ENCODE measurements around the gene MTMR12. TPM values are rescaled to one million over a fixed set of nuclear protein-coding genes. Genes with fewer than 3 reads are reported as not detected.

Gene MTMR12
- total and polyA plus RNA-seq, 7 donors, result 6.5 to 49.9 (median 26.7) TPM

DNA sequence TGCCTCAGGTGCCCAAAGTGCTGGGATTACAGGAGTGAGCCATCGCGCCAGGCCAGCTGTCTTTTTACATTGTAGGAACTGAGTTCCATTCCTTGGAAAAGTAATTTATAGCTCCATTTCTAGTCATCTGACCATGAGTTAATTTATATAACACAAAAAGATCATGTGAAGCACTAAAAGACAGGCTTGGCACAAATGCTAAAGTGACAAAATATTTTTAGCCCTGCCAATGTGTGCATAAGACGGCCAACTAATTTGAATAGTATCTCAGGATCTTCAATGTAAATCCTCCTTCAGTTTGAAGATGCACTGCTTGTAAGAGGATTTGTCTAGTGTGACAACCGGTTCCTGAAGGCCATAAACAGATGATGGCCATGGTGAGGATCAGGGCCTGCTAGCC, 49.1 kb downstream of the MTMR12 start:
- Histone ChIP-seq H3K27me3 (no peaks in the 10 kb centered on the region), H3K27ac (no peak overlapping the region), H3K36me3 (peaks cover 7 to 90% (median 44%) of the 10 kb centered on the region in 4 donors), H3K4me1 (peaks cover 0 to 8% (median 0%) of the 10 kb centered on the region in 4 donors), H3K9me3 (no peaks in the 10 kb centered on the region), H3K4me3 (no peak overlapping the region)
- intact Hi-C loops (cut with DNase I), result no loop called here
- WGBS, 2 donors, result 95 to 98% methylated on average over 4 of the region's 4 CpGs
- no peak for DNase-seq
- TF ChIP-seq EP300 (IDR thresholded peaks at IDR 0.05), result no peak
- no peak for TF ChIP-seq POLR2AphosphoS5 (IDR thresholded peaks at IDR 0.05)
- TF ChIP-seq POLR2A (IDR thresholded peaks at IDR 0.05), result no peak
- TF ChIP-seq CTCF (IDR thresholded peaks at IDR 0.05), result no peak

GRCh38 chr5:32261198-32261597, 51.5 kb downstream of the MTMR12 start:
- 51 to 58% methylated on average over 2 of the region's 2 CpGs for WGBS, 2 donors
- intact Hi-C loops (cut with DNase I), result no loop called here
- H3K27me3 ChIP-seq, result no peaks in the 10 kb centered on the region
- H3K27ac ChIP-seq, result peak overlapping the region in 3 of 4 donors; percentile 28 to 55 (median 39)
- TF ChIP-seq POLR2A (IDR thresholded peaks at IDR 0.05) (no peak), CTCF (IDR thresholded peaks at IDR 0.05) (no peak), POLR2AphosphoS5 (IDR thresholded peaks at IDR 0.05) (no peak), EP300 (IDR thresholded peaks at IDR 0.05) (no peak)
- H3K36me3 ChIP-seq, result peaks cover 7 to 79% (median 39%) of the 10 kb centered on the region in 4 donors
- H3K4me3 ChIP-seq, result no peak overlapping the region
- no peak for DNase-seq
- H3K4me1 ChIP-seq, result peaks cover 0 to 9% (median 0%) of the 10 kb centered on the region in 4 donors
- no peaks in the 10 kb centered on the region for H3K9me3 ChIP-seq

GRCh38 chr5:32259033-32259432, 53.7 kb downstream of the MTMR12 start:
- TF ChIP-seq POLR2A (IDR thresholded peaks at IDR 0.05), result no peak
- no peaks in the 10 kb centered on the region for H3K9me3 ChIP-seq
- H3K36me3 ChIP-seq, result peaks cover 7 to 66% (median 34%) of the 10 kb centered on the region in 4 donors
- H3K4me1 ChIP-seq, result peaks cover 0 to 24% (median 8%) of the 10 kb centered on the region in 4 donors
- 75 to 91% methylated on average over 1 of the region's 1 CpG for WGBS, 2 donors
- peak overlapping the region in 1 of 4 donors; percentile 46 for H3K27ac ChIP-seq
- intact Hi-C loops (cut with DNase I), result loop anchor here (5.0 kb wide), 1 partner anchor 53 kb away; the partner anchor contains the start of gene MTMR12
- no peak overlapping the region for H3K4me3 ChIP-seq
- DNase-seq, result no peak
- H3K27me3 ChIP-seq, result no peaks in the 10 kb centered on the region

GRCh38 chr5:32258424-32258823, 54.3 kb downstream of the MTMR12 start:
- Histone ChIP-seq H3K27me3 (no peaks in the 10 kb centered on the region), H3K27ac (no peak overlapping the region), H3K36me3 (peaks cover 11 to 66% (median 32%) of the 10 kb centered on the region in 4 donors), H3K4me1 (peaks cover 0 to 24% (median 8%) of the 10 kb centered on the region in 4 donors), H3K9me3 (no peaks in the 10 kb centered on the region), H3K4me3 (no peak overlapping the region)
- DNase-seq, result no peak
- intact Hi-C loops (cut with DNase I), result loop anchor here (5.0 kb wide), 1 partner anchor 54 kb away; the partner anchor contains the start of gene MTMR12
- TF ChIP-seq POLR2AphosphoS5 (IDR thresholded peaks at IDR 0.05), result no peak
- no peak for TF ChIP-seq CTCF (IDR thresholded peaks at IDR 0.05)
- TF ChIP-seq POLR2A (IDR thresholded peaks at IDR 0.05), result no peak
- TF ChIP-seq EP300 (IDR thresholded peaks at IDR 0.05), result no peak
- WGBS, 2 donors, result 95 to 96% methylated on average over 3 of the region's 3 CpGs

GRCh38 chr5:32255540-32255900, 57.2 kb downstream of the MTMR12 start:
- H3K27me3 ChIP-seq, result no peaks in the 10 kb centered on the region
- intact Hi-C loops (cut with DNase I), result loop anchor here (5.0 kb wide), 1 partner anchor 57 kb away; the partner anchor contains the start of gene MTMR12
- peaks cover 0 to 24% (median 8%) of the 10 kb centered on the region in 4 donors for H3K4me1 ChIP-seq
- no peaks in the 10 kb centered on the region for H3K9me3 ChIP-seq
- TF ChIP-seq POLR2AphosphoS5 (IDR thresholded peaks at IDR 0.05) (peak in 2 of 4 donors; percentile 2 to 3), EP300 (IDR thresholded peaks at IDR 0.05) (peak in 2 of 4 donors; percentile 7 to 11), POLR2A (IDR thresholded peaks at IDR 0.05) (no peak)
- no peak for DNase-seq
- peak overlapping the region; percentile 50 to 70 (median 57) for H3K27ac ChIP-seq
- 94 to 98% methylated on average over 2 of the region's 2 CpGs for WGBS, 2 donors
- no peak overlapping the region for H3K4me3 ChIP-seq
- H3K36me3 ChIP-seq, result peaks cover 10 to 60% (median 16%) of the 10 kb centered on the region in 4 donors
